ENCODE results near the gene SPATA32. TPM values are rescaled to one million over a fixed set of nuclear protein-coding genes. Genes with fewer than 3 reads are reported as not detected.
"Not testable (repeated sequence)": the region's sequence is repeated elsewhere in the genome, so short reads cannot be mapped to it uniquely, and the experiment has no call there.

SPATA32 gene
- 0.27 TPM for total RNA-seq

GRCh38 chr17:45261577-45262515 is at the start of gene SPATA32:
TSS of gene SPATA32 (minus strand) at chr17:45262094. CDS start at chr17:45262016, 78 bp downstream.
- DNase-seq (ENCODE audit: low read depth in 2 of 3, low spot score in 2 of 3): peak; percentile 24 to 74 (median 67)

- no peak for DNase-seq (ENCODE audit: low read depth in 2 of 3, low spot score in 2 of 3)
Measured at GRCh38 chr17:45311401-45311759, 49.5 kb upstream of the SPATA32 start.

- peak in 2 of 3 donors; percentile 57 to 78 for DNase-seq (ENCODE audit: low read depth in 2 of 3, low spot score in 2 of 3)
Measured at GRCh38 chr17:45310380-45311324, 48.8 kb upstream of the SPATA32 start.

GRCh38 chr17:45309400-45309799 is 47.5 kb upstream of the SPATA32 start:
- DNase-seq (ENCODE audit: low read depth in 2 of 3, low spot score in 2 of 3): no peak

GRCh38 chr17:45308840-45309239 is 46.9 kb upstream of the SPATA32 start:
- no peak for DNase-seq (ENCODE audit: low read depth in 2 of 3, low spot score in 2 of 3)

- DNase-seq (ENCODE audit: low read depth in 2 of 3, low spot score in 2 of 3): no peak
Measured at GRCh38 chr17:45308016-45308365, 46.1 kb upstream of the SPATA32 start.

- peak in 2 of 3 donors; percentile 77 to 82 for DNase-seq (ENCODE audit: low read depth in 2 of 3, low spot score in 2 of 3)
Measured at GRCh38 chr17:45307290-45308015, 45.6 kb upstream of the SPATA32 start.

- no peak for DNase-seq (ENCODE audit: low read depth in 2 of 3, low spot score in 2 of 3)
Measured at GRCh38 chr17:45306623-45307022, 44.7 kb upstream of the SPATA32 start.

GRCh38 chr17:45306094-45306493 is 44.2 kb upstream of the SPATA32 start:
- no peak for DNase-seq (ENCODE audit: low read depth in 2 of 3, low spot score in 2 of 3)

- DNase-seq (ENCODE audit: low read depth in 2 of 3, low spot score in 2 of 3): no peak
Measured at GRCh38 chr17:45305530-45306087, 43.7 kb upstream of the SPATA32 start.

GRCh38 chr17:45302649-45303173 is 40.8 kb upstream of the SPATA32 start:
- DNase-seq (ENCODE audit: low read depth in 2 of 3, low spot score in 2 of 3): peak in 2 of 3 donors; percentile 31 to 67

- DNase-seq (ENCODE audit: low read depth in 2 of 3, low spot score in 2 of 3): not testable (repeated sequence)
Measured at GRCh38 chr17:45302220-45302619, 40.3 kb upstream of the SPATA32 start.

- DNase-seq (ENCODE audit: low read depth in 2 of 3, low spot score in 2 of 3): no peak
Measured at GRCh38 chr17:45301674-45302073, 39.8 kb upstream of the SPATA32 start.

GRCh38 chr17:45300060-45300751 is 38.3 kb upstream of the SPATA32 start:
- DNase-seq (ENCODE audit: low read depth in 2 of 3, low spot score in 2 of 3): no peak

GRCh38 chr17:45299361-45299760 is 37.5 kb upstream of the SPATA32 start:
- no peak for DNase-seq (ENCODE audit: low read depth in 2 of 3, low spot score in 2 of 3)

GRCh38 chr17:45298546-45299285 is 36.8 kb upstream of the SPATA32 start:
- no peak for DNase-seq (ENCODE audit: low read depth in 2 of 3, low spot score in 2 of 3)

- no peak for DNase-seq (ENCODE audit: low read depth in 2 of 3, low spot score in 2 of 3)
Measured at GRCh38 chr17:45296833-45297124, 34.9 kb upstream of the SPATA32 start.

GRCh38 chr17:45296003-45296832 is 34.3 kb upstream of the SPATA32 start:
- peak in 2 of 3 donors; percentile 82 to 92 for DNase-seq (ENCODE audit: low read depth in 2 of 3, low spot score in 2 of 3)

All from hematopoietic multipotent progenitor cell (in vitro differentiated cells).